GM23248 (cell line): ENCODE data around the gene CCDC85C. TPM values are rescaled to one million over a fixed set of nuclear protein-coding genes. Genes with fewer than 3 reads are reported as not detected.

Experiments
- DNase-seq: peaks from one replicate; pipeline ENCODE4 v3.0.0-alpha.2; 2015
- H2AFZ ChIP-seq: fragments of 200-600 bp; sonication (generic); 2 replicates; pipeline ENCODE4 v1.6.1; 2016; ENCODE audit warnings: antibody characterized with exemption
- H3F3A ChIP-seq: fragments of 200-600 bp; sonication (generic); 2 replicates; pipeline ENCODE4 v1.6.1; 2016; ENCODE audit warnings: mild to moderate bottlenecking, antibody characterized with exemption, mixed run types; ENCODE audit not compliant: insufficient read depth
- H3K27ac ChIP-seq: fragments of 200-600 bp; sonication (generic); 2 replicates; pipeline ENCODE4 v1.5.1; 2016; ENCODE audit warnings: mild to moderate bottlenecking
- H3K27me3 ChIP-seq: fragments of 200-600 bp; sonication (generic); replicated peaks from 2 replicates; pipeline ENCODE4 v1.6.1; 2016; ENCODE audit warnings: mild to moderate bottlenecking; ENCODE audit not compliant: insufficient read depth
- H3K36me3 ChIP-seq: fragments of 200-600 bp; sonication (generic); 2 replicates; pipeline ENCODE4 v1.6.1; 2016; ENCODE audit warnings: low read depth, mild to moderate bottlenecking
- H3K4me1 ChIP-seq: fragments of 200-600 bp; sonication (generic); 2 replicates; pipeline ENCODE4 v1.6.1; 2016; ENCODE audit warnings: mild to moderate bottlenecking; ENCODE audit not compliant: insufficient read depth
- H3K4me2 ChIP-seq: fragments of 200-600 bp; sonication (generic); one replicate; pipeline ENCODE4 v1.6.1; 2016; ENCODE audit warnings: mild to moderate bottlenecking; ENCODE audit not compliant: unreplicated experiment
- H3K4me3 ChIP-seq: fragments of 200-600 bp; sonication (generic); 2 replicates; pipeline ENCODE4 v1.5.1; 2016; ENCODE audit warnings: mild to moderate bottlenecking
- H3K79me2 ChIP-seq: fragments of 200-600 bp; sonication (generic); 2 replicates; pipeline ENCODE4 v1.6.1; 2016; ENCODE audit warnings: mild to moderate bottlenecking; ENCODE audit not compliant: insufficient read depth
- H3K9ac ChIP-seq: fragments of 200-600 bp; sonication (generic); 2 replicates; pipeline ENCODE4 v1.6.1; 2016; ENCODE audit warnings: mild to moderate bottlenecking
- H3K9me2 ChIP-seq: fragments of 200-600 bp; sonication (generic); 2 replicates; pipeline ENCODE4 v1.6.1; 2016; ENCODE audit warnings: mixed run types, mild to moderate bottlenecking, moderate library complexity; ENCODE audit not compliant: insufficient read depth
- H3K9me3 ChIP-seq: fragments of 200-600 bp; sonication (generic); one replicate; pipeline ENCODE4 v1.6.1; 2017; ENCODE audit warnings: low read depth
- H4K20me1 ChIP-seq: fragments of 200-600 bp; sonication (generic); 2 replicates; pipeline ENCODE4 v1.6.0; 2016; ENCODE audit not compliant: insufficient read depth
- EZH2 ChIP-seq: fragments of 200-600 bp; sonication (generic); IDR thresholded peaks from 2 replicates; pipeline ENCODE4 v1.6.1; 2018; ENCODE audit warnings: antibody characterized with exemption, mild to moderate bottlenecking; ENCODE audit not compliant: insufficient read depth, poor library complexity, severe bottlenecking
- EZH2phosphoT487 ChIP-seq: fragments of 200-600 bp; sonication (generic); IDR thresholded peaks from 2 replicates; pipeline ENCODE4 v1.6.1; 2018; ENCODE audit warnings: antibody characterized with exemption, moderate library complexity, mild to moderate bottlenecking, low read depth; ENCODE audit not compliant: insufficient read depth
- WGBS, 2 experiments: methylation state at CpG; one replicate each; pipeline ENCODE4 v1.1.6; 2015 to 2017; ENCODE audit warnings: low lambda C conversion rate in 2 of 2, low coverage in 1 of 2; ENCODE audit errors: missing lambda C conversion rate in 2 of 2; 5-methylcytosine and 5-hydroxymethylcytosine counted together
- in situ Hi-C: fragments of 300-500 bp; cut with MboI; formaldehyde crosslinking; loops from 2 replicates; pipeline ENCODE4 v1.15.0; 2020
- polyA plus RNA-seq: library from polyadenylated mRNA; unstranded; fragments of >200 nt; fragmentation: Nextera tagmentation; extraction: Ambion mirVana; gene quantifications from 2 replicates; pipeline ENCODE4 v1.2.1, GENCODE V29; 2016
- total RNA-seq: library from RNA; depleted of rRNA; stranded (reverse); fragments of >200 nt; shearing (Covaris generic); gene quantifications from 2 replicates; pipeline ENCODE4 v1.2.3, GENCODE V29; 2014

Gene CCDC85C
- total and polyA plus RNA-seq, 2 experiments from 2014 or later = 0.68 to 11.0 TPM

- Histone ChIP-seq H3K36me3 (no peaks in the 10 kb centered on the region), H3K4me2 (no peak overlapping the region), H3K9me2 (no peaks in the 10 kb centered on the region), H4K20me1 (no peaks in the 10 kb centered on the region), H3K4me3 (no peak overlapping the region), H3K79me2 (no peaks in the 10 kb centered on the region), H3K27ac (no peak overlapping the region), H3F3A (no peaks in the 10 kb centered on the region), H2AFZ (no peak overlapping the region), H3K27me3 (no peaks in the 10 kb centered on the region), H3K9ac (no peak overlapping the region), H3K4me1 (peaks cover 5% of the 10 kb centered on the region), H3K9me3 (no peaks in the 10 kb centered on the region)
- in situ Hi-C loops = no loop called here
- 66 to 69% methylated on average over 8 of the region's 8 CpGs for WGBS, 2 experiments
- TF ChIP-seq EZH2phosphoT487 = no peak
- no peak for TF ChIP-seq EZH2
- peak; percentile 73 for DNase-seq
Observed at GRCh38 chr14:99649219-99649618, 45.2 kb upstream of the CCDC85C start.

GRCh38 chr14:99648027-99648784 is 44.2 kb upstream of the CCDC85C start:
- in situ Hi-C loops = no loop called here
- no peak for DNase-seq
- H3K9me3 ChIP-seq = no peaks in the 10 kb centered on the region
- H3K27ac ChIP-seq = no peak overlapping the region
- TF ChIP-seq EZH2 = no peak
- TF ChIP-seq EZH2phosphoT487 = no peak
- no peak overlapping the region for H3K9ac ChIP-seq
- H3K4me1 ChIP-seq = peaks cover 5% of the 10 kb centered on the region
- no peaks in the 10 kb centered on the region for H4K20me1 ChIP-seq
- no peak overlapping the region for H2AFZ ChIP-seq
- H3K27me3 ChIP-seq = no peaks in the 10 kb centered on the region
- no peaks in the 10 kb centered on the region for H3F3A ChIP-seq
- H3K9me2 ChIP-seq = no peaks in the 10 kb centered on the region
- 86 to 87% methylated on average over 8 of the region's 8 CpGs for WGBS, 2 experiments
- no peak overlapping the region for H3K4me2 ChIP-seq
- H3K36me3 ChIP-seq = no peaks in the 10 kb centered on the region
- H3K4me3 ChIP-seq = no peak overlapping the region
- no peaks in the 10 kb centered on the region for H3K79me2 ChIP-seq

- H3K79me2 ChIP-seq = no peaks in the 10 kb centered on the region
- no peak overlapping the region for H3K4me2 ChIP-seq
- no peaks in the 10 kb centered on the region for H3K9me2 ChIP-seq
- no peaks in the 10 kb centered on the region for H3F3A ChIP-seq
- H3K9me3 ChIP-seq = no peaks in the 10 kb centered on the region
- H3K9ac ChIP-seq = no peak overlapping the region
- peaks cover 5% of the 10 kb centered on the region for H3K4me1 ChIP-seq
- H3K4me3 ChIP-seq = no peak overlapping the region
- no peaks in the 10 kb centered on the region for H3K36me3 ChIP-seq
- DNase-seq = no peak
- TF ChIP-seq EZH2 (no peak), EZH2phosphoT487 (no peak)
- in situ Hi-C loops = no loop called here
- H2AFZ ChIP-seq = no peak overlapping the region
- 89 to 94% methylated on average over 7 of the region's 7 CpGs for WGBS, 2 experiments
- H3K27me3 ChIP-seq = no peaks in the 10 kb centered on the region
- H3K27ac ChIP-seq = no peak overlapping the region
- no peaks in the 10 kb centered on the region for H4K20me1 ChIP-seq
Observed at GRCh38 chr14:99647411-99647810, 43.4 kb upstream of the CCDC85C start.

GRCh38 chr14:99645545-99646505 is 41.8 kb upstream of the CCDC85C start:
- peak overlapping the region; percentile 67 for H3K4me3 ChIP-seq
- no peaks in the 10 kb centered on the region for H3K27me3 ChIP-seq
- no peaks in the 10 kb centered on the region for H3K36me3 ChIP-seq
- no peak for TF ChIP-seq EZH2phosphoT487
- TF ChIP-seq EZH2 = no peak
- peaks cover 5% of the 10 kb centered on the region for H3K4me1 ChIP-seq
- H4K20me1 ChIP-seq = no peaks in the 10 kb centered on the region
- no peaks in the 10 kb centered on the region for H3F3A ChIP-seq
- H3K79me2 ChIP-seq = no peaks in the 10 kb centered on the region
- H3K4me2 ChIP-seq = peak overlapping the region; percentile 80
- peak overlapping the region; percentile 91 for H2AFZ ChIP-seq
- in situ Hi-C loops = no loop called here
- H3K9me3 ChIP-seq = no peaks in the 10 kb centered on the region
- peak overlapping the region; percentile 71 for H3K9ac ChIP-seq
- DNase-seq = no peak
- no peak overlapping the region for H3K27ac ChIP-seq
- 61 to 73% methylated on average over 23 to 29 of the region's 32 CpGs for WGBS, 2 experiments
- no peaks in the 10 kb centered on the region for H3K9me2 ChIP-seq
